ENCODE data around the gene OR2W1.
A peak's percentile ranks its signal among the peaks of the same experiment; 100 is the strongest.

The OR2W1 gene

GRCh38 chr6:29045075-29045474 is at the start of gene OR2W1:
Gene OR2W1 (minus strand): TSS chr6:29045175. CDS start chr6:29045175, 0 bp downstream.
- no peak for DNase-seq

GRCh38 chr6:29092957-29093356 is 48.0 kb upstream of the OR2W1 start:
- DNase-seq: no peak

- no peak for DNase-seq
Observed at GRCh38 chr6:29087213-29087612, 42.2 kb upstream of the OR2W1 start, which contains the start of gene OR2B3. Gene OR2B3 (minus strand): TSS chr6:29087313. CDS start chr6:29087248, 65 bp downstream.

DNA sequence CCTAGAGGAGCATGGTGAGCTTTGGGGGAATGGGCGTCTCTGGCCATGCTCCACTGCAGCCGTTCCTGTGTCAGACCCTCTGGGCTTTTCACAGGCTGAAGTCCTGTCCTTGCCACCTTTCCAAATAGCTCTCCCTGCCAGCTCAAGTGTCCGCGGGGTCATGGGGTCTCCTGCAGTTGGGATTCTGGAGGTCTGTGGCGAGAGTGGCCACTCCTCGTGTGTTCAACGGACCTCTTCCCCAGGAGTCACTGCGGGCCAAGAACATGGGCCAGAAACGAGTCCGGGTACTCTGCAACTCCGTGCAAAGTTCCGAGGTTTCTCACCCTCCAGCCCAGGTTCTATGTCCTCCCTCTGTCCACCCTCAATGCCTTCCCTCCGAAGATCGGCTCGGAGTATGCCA is 37.5 kb upstream of the OR2W1 start:
- no peak for DNase-seq

GRCh38 chr6:29081312-29081711 is 36.3 kb upstream of the OR2W1 start:
- no peak for DNase-seq

DNA sequence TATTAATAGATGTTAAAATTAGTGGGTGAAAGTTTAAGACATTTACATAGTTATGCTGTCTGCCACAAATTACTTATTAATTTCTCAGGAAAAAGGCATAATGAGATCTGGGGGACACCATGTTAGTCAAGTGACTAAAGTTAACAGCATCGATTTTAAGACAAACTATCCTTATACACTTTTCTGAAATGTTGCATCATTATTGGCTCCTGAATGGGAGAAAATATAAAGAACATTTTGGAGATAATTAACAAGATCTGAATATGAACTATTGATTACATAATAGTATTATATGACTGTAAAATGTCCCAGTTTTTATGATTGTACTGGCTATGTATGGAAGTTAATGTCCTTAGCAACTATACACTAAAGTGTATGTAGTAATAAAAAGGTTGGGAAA is 34.2 kb upstream of the OR2W1 start:
- no peak for DNase-seq

DNA sequence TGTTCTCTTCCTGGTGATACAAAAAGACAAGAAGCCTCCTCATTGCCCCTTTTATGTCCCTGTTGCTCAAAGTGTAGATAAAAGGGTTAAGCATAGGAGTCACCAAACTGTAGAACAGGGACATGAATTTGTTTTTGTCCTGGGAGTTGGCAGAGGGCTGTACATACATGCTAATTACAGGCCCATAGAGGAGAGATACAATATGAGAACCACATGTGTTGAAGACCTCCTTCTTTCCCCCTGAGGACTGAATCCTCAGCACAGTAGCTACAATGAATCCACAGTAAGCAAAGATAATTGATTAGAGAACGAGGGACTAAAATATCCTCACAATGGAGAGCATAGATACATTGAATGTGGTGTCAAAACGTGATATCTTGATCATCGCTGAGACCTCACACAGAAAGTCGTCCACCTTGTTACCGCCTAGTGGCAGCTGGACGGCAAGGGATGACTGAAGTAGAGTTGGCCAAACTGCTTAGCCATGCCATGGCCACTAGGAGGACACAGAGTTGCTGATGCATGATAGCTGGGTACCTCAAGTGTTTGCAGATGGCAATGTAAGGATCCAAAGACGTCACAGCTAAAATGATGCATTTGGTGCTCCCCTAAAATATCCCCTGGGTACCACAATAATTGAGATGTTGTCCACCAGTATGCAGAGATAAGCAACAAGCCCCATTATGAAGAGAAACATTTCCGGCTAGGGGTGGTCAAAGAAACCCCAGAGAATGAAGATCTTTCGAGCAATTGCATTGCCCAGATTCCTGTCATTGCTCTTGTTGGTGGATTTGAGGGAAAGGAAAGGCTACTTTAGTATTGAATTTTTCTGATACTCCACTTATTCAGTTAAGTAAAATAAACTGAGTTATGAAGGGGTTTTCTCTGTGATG is 27.1 kb upstream of the OR2W1 start:
- no peak for DNase-seq

DNA sequence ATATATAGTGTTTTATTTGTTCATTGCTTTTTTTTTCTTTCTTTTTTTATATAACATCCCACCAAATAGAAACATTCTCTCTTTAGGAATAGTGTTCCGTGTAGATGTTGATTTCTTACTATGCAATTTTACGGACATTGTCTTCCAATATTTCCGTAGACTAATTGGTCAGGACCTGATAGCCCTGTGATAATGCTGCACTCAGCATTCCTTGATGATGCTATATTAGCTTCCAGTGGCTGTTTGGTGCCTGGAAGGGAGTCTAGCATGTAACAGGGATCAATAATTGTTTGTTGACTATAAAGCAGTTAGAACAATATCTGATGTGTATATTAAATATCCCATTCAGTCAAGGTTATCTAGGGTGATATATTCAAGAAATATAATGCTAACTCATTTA is 6.7 kb upstream of the OR2W1 start:
- no peak for DNase-seq

DNA sequence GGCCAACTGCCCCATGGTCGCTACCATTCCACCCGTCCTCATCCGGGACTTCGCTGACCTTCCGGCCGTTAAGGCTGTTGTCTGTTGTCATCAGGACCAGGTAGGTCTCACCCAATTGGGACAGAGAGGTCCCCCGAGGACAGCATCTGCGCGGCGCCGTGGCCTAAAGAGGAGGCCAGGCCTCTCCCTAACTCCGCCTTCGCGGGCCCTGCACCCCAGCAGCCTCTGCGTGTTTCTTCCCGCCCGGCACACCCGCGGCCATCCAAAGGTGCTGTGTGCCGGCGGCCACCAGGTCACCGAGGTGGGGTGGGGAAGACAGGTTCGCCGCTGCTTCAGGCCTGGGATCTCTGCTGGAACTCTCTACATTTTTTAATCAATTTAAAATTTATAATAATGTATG is 9.0 kb downstream of the OR2W1 start:
- DNase-seq: no peak

DNA sequence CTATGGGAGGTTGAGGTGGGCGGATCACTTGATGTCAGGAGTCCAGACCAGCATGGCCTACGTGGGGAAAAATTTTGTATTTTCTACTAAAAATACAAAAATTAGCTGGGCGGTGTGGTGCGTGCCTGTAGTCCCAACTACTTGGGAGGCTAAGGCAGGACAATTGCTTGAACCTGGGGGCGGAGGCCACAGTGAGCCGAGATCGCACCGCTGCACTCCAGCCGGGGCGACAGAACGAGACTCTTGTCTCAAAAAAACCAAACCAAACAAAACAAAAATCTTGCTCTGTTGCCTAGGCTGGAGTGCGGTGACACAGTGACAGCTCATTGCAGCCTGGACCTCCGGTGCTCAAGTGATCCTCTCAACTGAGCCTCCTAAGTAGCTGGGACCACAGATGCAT is 16.2 kb downstream of the OR2W1 start:
- no peak for DNase-seq

GRCh38 chr6:29025927-29026585 is 18.9 kb downstream of the OR2W1 start:
- no peak for DNase-seq

DNA sequence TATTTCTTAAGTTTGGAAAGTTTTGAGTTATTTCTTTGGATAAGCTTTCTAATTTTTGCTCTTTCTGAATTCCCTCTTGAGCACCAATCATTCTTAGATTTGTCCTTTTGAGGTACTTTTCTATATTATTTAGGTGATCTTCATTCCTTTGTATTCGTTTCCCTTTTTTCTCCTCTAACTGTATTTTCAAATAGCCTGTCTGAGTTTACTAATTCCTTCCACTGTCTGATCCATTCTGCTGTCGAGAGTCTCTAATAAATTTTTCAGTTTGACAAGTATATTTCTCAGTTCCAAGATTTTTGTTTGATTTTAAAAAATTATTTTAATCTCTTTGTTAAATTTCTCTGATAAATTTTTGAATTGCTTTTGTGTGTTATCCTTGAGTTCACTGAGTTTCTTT is 23.5 kb downstream of the OR2W1 start:
- no peak for DNase-seq

GRCh38 chr6:29019629-29020028 is 25.3 kb downstream of the OR2W1 start:
- no peak for DNase-seq

DNA sequence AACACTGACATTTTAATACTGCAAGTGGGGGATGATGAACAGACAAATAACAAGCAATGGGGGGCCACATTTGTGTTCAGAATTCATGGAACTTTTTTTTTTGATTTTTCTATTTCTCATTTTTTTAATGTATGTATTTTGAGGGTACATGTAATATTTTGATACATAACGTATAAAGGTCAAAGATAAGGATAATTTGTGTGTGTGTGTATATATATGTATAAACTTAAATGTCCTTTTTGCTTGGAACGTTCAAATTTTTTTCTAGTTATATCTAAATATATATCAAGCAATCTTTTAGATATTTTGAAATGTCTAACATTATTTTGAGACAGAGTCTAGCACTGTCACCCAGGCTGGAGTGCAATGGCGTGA is 27.6 kb downstream of the OR2W1 start:
- no peak for DNase-seq

DNA sequence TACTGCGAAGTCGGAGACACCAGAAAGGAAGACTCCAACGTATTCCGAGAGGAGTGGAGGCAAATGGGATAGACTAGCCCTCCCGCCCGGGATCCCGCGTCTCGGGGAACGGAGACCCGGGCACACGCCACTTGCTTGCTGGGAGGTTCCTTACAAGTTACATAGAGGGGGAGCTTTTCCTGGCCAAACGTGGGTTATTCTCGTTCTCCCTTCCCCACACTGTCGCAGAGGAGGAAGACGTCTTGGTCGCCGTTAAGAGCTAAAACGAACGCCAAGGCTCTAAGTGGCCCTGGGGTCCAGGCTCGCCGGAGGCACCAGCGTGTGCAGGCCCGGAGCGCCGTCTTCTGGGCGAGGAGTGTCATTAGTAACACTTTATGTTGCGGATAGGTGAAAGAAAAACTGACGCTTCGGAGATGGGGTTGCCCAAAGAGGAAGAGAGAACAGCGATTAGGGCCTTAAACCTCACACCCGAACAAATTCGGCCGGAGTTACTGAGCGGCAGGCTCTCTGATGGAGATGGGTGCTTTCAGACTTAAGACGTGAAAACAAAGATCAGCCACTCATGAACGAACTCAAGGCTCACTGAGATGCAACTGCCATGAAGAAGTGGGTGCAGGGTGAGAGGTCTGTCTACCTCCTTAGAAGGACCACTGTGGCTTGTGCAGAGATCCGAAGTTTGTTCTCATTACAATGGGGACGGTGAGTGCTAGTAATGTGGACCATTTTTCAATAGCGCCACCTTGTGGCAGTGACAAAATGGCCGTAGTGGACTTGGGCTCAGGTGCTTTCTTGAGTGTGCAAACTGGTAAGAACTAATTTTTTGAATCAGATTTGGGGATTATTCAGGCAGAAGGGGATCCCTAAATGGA is 28.2 kb downstream of the OR2W1 start:
- DNase-seq: peak; percentile 39

GRCh38 chr6:29014729-29015608 is 30.0 kb downstream of the OR2W1 start:
- no peak for DNase-seq

- no peak for DNase-seq
Observed at GRCh38 chr6:29011276-29011734, 33.7 kb downstream of the OR2W1 start.

DNA sequence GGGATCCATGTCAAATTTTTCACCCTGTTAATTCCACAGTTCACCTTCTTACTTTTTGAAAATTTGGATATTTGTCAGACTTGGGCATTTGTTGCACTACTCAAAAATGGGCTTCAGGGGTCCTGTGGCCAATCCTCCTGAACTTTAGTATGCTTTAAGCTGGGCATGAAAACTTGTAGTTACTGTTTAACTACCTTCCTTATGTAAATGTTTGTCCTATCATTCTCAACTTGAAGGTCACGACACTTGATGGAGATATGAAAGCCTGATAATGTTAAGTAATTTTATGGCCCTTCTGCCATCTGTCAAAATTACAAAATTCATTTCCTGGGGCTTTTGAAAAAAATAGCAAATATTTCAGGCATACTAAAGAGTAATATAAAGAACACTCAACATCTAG is 35.6 kb downstream of the OR2W1 start:
- DNase-seq: no peak

DNA sequence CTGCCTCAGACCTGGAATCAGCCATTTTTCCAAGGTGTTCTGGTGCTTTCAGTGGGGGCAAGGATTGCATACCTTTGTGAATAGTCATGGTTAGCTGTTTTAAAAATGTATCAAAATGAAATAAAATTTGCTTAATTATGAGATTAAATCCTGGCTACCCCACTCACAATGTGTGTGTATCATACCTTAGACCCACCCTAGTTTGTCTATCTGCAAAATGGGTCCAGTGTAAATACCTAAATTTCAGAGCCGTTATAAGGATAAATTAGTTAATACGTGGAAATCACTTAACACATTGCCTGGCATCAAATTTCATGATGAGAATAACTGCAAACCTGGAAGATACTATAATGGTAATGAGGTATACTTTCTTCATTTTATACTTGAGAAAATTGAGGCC is 36.9 kb downstream of the OR2W1 start:
- no peak for DNase-seq

- DNase-seq: no peak
Observed at GRCh38 chr6:29005183-29005885, 39.6 kb downstream of the OR2W1 start, which contains the start of gene ZNF311. Gene ZNF311 (minus strand): TSS chr6:29005315. CDS start chr6:29003954, 1,361 bp downstream.

DNA sequence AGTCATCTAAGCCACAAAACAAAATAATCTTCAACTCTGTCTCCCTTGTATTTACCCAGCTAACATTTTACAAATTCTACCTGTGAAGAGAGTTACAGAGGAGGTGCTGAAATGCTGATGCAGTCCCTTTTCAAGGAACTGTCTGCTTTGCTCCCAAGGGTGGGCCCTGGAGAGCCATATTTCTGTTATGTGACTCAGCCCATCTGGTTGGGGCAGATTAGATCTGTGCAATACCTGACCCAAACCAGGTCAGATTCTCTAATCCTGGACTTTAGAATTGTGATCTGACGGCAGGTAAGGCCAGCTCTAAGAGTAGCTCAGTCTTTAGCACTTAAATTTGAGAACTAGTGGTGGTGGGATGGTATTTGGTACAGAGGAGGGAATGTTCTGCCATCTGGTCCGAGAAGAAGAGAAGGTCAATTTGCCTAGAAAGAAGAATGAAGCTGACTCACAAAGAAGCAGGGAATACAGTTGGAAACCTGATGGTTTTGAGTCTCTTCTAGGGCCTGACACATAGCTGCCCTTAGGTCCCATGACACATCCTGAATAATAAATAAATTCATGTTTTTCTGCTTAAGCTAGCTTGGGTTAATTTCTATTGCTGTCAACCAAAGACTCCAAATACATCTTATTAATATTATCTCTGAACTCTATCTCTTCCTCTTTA is 48.0 kb downstream of the OR2W1 start:
- DNase-seq: no peak

All from GDM1 (cell line).